Transverse colon (tissue), 4 donors: Measurements from ENCODE around the gene PLEKHG1. TPM values are rescaled to one million over a fixed set of nuclear protein-coding genes. Genes with fewer than 3 reads are reported as not detected.

Experiments used
- DNase-seq: peaks from one replicate; pipeline ENCODE4 v3.0.0-alpha.2; 2019
- H3K27ac ChIP-seq, 4 donors: fragments of 200-600 bp; sonication (generic); 2 replicates each; pipeline ENCODE4 v1.5.1; 2016 to 2018; ENCODE audit warnings: inconsistent platforms in 4 of 4
- H3K27me3 ChIP-seq: fragments of 200-600 bp; sonication (generic); 2 replicates; pipeline ENCODE4 v1.5.1; 2017; ENCODE audit warnings: inconsistent platforms
- H3K36me3 ChIP-seq, 4 donors: fragments of 200-600 bp; sonication (generic); 2 replicates each; pipeline ENCODE4 v1.5.1; 2017 to 2019; ENCODE audit warnings: inconsistent platforms in 4 of 4
- H3K4me1 ChIP-seq, 4 donors: fragments of 200-600 bp; sonication (generic); 2 replicates each; pipeline ENCODE4 v1.5.1; 2017 to 2020; ENCODE audit warnings: inconsistent platforms in 4 of 4
- H3K4me3 ChIP-seq, 4 donors: fragments of 200-600 bp; sonication (generic); 1 replicate in 1 of 4; 2 replicates in 3 of 4; pipeline versions ENCODE4 v1.5.1 to v1.6.1; 2017 to 2019; ENCODE audit warnings: inconsistent platforms in 4 of 4
- H3K9me3 ChIP-seq, 2 donors: fragments of 200-600 bp; sonication (generic); 2 replicates each; pipeline ENCODE4 v1.5.1; 2017 to 2019; ENCODE audit warnings: inconsistent platforms in 2 of 2
- EP300 ChIP-seq: sonication (generic); formaldehyde crosslinking; IDR thresholded peaks from one replicate; pipeline ENCODE4 v1.6.1; 2017; ENCODE audit warnings: antibody characterized with exemption, low read depth
- POLR2A ChIP-seq: fragments of 450-650 bp; IDR thresholded peaks from one replicate; pipeline ENCODE4 v1.6.1; 2016; ENCODE audit warnings: antibody characterized with exemption, mild to moderate bottlenecking, moderate library complexity
- POLR2AphosphoS5 ChIP-seq, 3 donors: sonication (generic); formaldehyde crosslinking; IDR thresholded peaks; one replicate each; pipeline ENCODE4 v1.6.1; 2016; ENCODE audit warnings: antibody characterized with exemption in 3 of 3
- WGBS, 2 donors: methylation state at CpG; one replicate each; pipeline ENCODE4 v1.1.5; 2018; ENCODE audit warnings: low coverage in 1 of 2; 5-methylcytosine and 5-hydroxymethylcytosine counted together
- in situ Hi-C, 4 donors: fragments of 200-750 bp; cut with MboI; loops; one replicate each; pipeline versions ENCODE4 v1.15.0 to v1.15.1; 2017; ENCODE audit warnings: low sequenced_read_pairs in 3 of 4, low pct_ligation_motif_present in 1 of 4, low pct_unique_long_range_greater_than_20kb in 1 of 4
- intact Hi-C: fragments of 100-400 bp; cut with DNase I; formaldehyde crosslinking; loops from one replicate; pipeline ENCODE4 v1.15.1; 2023; ENCODE audit warnings: low total_unique reads
- total RNA-seq, 4 donors: library from RNA; depleted of rRNA; stranded (reverse); fragments of >200 nt; gene quantifications; one replicate each; pipeline ENCODE4 v1.1.0, GENCODE V29; 2016
- TF ChIP-seq, protein P1 (sequence below), 5 experiments: fragments of 200-600 bp in 3 of 5; fragments of 450-650 bp in 2 of 5; sonication (generic) in 3 of 5; IDR thresholded peaks; 1 replicate in 2 of 5; 2 replicates in 3 of 5; pipeline ENCODE4 v1.5.1; 2016 to 2017; ENCODE audit warnings: antibody characterized with exemption in 5 of 5, inconsistent platforms in 3 of 5, mild to moderate bottlenecking in 2 of 5, moderate library complexity in 1 of 5

The PLEKHG1 gene
- total RNA-seq, 4 donors from 2014 or later, result 35.4 to 93.9 (median 58.3) TPM

DNA sequence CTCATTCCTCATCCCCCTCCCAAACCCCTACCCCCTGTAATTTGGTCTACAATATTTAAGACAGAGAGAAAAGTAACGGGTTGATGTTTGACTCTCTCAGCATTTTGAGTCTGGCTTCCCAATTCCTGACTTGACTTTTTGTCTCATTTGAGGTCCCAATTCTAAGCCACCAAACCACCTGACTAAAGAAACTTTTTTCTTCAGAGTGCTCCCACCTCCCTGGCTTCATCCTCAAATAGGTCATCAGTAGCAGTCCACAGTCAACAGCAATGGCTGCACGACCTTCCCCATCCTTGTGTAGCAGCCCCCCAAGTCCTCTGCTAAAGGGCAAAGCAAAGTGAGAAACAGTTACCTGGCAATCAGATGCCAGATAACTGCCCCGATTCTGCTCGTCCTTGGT lies 1.8 kb downstream of the PLEKHG1 start:
- Histone ChIP-seq H3K4me1 (peaks cover 0 to 31% (median 6%) of the 10 kb centered on the region in 4 donors), H3K27ac (peak overlapping the region in 2 of 4 donors; percentile 95 to 96), H3K36me3 (no peaks in the 10 kb centered on the region), H3K27me3 (no peaks in the 10 kb centered on the region), H3K9me3 (no peaks in the 10 kb centered on the region), H3K4me3 (peak overlapping the region in 1 of 4 donors; percentile 69)
- in situ Hi-C loops, result loop anchor here in 1 of 4 donors (25.0 kb wide), 1 partner anchor 211 kb away; no protein-coding TSS in a partner anchor
- intact Hi-C loops, result no loop called here
- TF ChIP-seq EP300, result no peak
- no peak for DNase-seq
- WGBS, 2 donors, result 80 to 87% methylated on average over 1 to 4 of the region's 4 CpGs

DNA sequence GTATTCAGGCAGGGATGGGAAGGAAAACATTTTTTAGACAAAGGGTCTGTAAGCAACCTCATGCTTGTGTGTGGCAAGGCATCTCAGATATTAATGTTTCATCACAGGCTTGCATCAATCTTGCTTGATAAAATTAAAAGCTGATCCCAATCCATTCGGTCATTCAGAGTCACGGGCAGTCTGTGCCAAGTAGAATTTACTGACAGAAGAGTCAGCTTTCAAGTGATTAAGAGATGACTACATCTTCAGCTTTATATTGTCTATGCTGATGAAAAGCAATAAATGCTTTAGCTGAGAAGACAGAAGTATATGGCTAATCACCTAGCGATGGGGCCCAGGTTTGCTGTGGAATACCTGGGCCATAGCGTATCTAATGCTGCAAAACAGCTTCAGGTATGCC lies 3.5 kb downstream of the PLEKHG1 start:
- 91 to 94% methylated on average over 4 of the region's 4 CpGs for WGBS, 2 donors
- Histone ChIP-seq H3K36me3 (no peaks in the 10 kb centered on the region), H3K27me3 (no peaks in the 10 kb centered on the region), H3K27ac (no peak overlapping the region), H3K4me3 (no peak overlapping the region), H3K9me3 (no peaks in the 10 kb centered on the region), H3K4me1 (peaks cover 0 to 20% (median 3%) of the 10 kb centered on the region in 4 donors)
- intact Hi-C loops (no loop called here), in situ Hi-C loops (loop anchor here in 1 of 4 donors (25.0 kb wide), 1 partner anchor 209 kb away; no protein-coding TSS in a partner anchor)
- TF ChIP-seq POLR2A, result no peak
- TF ChIP-seq POLR2AphosphoS5 (IDR thresholded peaks at IDR 0.05), result no peak
- TF ChIP-seq, protein P1, sequence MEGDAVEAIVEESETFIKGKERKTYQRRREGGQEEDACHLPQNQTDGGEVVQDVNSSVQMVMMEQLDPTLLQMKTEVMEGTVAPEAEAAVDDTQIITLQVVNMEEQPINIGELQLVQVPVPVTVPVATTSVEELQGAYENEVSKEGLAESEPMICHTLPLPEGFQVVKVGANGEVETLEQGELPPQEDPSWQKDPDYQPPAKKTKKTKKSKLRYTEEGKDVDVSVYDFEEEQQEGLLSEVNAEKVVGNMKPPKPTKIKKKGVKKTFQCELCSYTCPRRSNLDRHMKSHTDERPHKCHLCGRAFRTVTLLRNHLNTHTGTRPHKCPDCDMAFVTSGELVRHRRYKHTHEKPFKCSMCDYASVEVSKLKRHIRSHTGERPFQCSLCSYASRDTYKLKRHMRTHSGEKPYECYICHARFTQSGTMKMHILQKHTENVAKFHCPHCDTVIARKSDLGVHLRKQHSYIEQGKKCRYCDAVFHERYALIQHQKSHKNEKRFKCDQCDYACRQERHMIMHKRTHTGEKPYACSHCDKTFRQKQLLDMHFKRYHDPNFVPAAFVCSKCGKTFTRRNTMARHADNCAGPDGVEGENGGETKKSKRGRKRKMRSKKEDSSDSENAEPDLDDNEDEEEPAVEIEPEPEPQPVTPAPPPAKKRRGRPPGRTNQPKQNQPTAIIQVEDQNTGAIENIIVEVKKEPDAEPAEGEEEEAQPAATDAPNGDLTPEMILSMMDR (IDR thresholded peaks at IDR 0.05), result no peak
- no peak for TF ChIP-seq EP300
- DNase-seq, result no peak

DNA sequence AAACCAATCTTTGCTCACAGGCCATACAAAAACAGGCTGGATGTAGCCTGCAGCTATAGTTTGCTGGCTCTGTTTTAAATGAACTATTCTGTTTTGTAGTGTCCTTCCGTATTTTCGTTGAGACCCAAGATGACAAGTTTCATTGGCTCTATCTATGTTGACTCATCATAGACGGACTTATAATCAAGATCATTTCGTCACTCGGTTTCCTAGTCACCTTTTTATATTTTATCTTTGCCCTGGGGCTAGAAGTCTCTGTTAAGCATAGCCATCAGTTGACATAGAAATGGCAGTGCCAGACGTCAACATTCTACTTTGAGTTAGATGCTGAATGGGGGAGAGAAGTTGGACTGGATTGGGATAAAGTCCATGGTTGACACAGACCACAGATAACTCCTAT lies 4.8 kb downstream of the PLEKHG1 start:
- in situ Hi-C loops (loop anchor here in 1 of 4 donors (25.0 kb wide), 1 partner anchor 208 kb away; no protein-coding TSS in a partner anchor), intact Hi-C loops (no loop called here)
- Histone ChIP-seq H3K27ac (no peak overlapping the region), H3K4me1 (peaks cover 0 to 9% (median 0%) of the 10 kb centered on the region in 4 donors), H3K9me3 (no peaks in the 10 kb centered on the region), H3K36me3 (no peaks in the 10 kb centered on the region), H3K27me3 (no peaks in the 10 kb centered on the region), H3K4me3 (no peak overlapping the region)
- 72 to 85% methylated on average over 6 of the region's 6 CpGs for WGBS, 2 donors
- DNase-seq, result no peak
- TF ChIP-seq EP300 (no peak), POLR2AphosphoS5 (IDR thresholded peaks at IDR 0.05) (no peak), POLR2A (no peak)
- TF ChIP-seq, protein P1 (IDR thresholded peaks at IDR 0.05), result no peak

DNA sequence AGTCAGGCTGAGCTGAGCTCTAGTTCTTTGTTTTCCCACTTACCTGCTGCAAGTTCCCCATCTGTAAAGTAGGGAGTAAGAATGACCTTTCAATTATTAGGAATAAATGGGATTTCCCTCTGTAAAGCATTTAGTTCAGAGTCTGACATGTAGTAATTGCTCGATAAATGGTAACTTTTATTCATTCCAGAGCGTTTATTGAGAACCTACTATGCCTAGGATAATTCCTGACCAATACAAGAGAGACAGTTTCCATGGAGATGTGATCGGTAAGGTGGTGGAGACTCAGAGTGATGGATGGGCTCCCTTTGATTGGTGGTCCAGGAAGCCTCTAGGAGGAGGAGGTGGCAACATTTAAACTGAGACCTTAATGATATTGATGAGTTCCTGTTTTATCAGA lies 5.6 kb downstream of the PLEKHG1 start:
- Histone ChIP-seq H3K4me1 (peaks cover 0 to 10% (median under 1%) of the 10 kb centered on the region in 4 donors), H3K27ac (no peak overlapping the region), H3K4me3 (no peak overlapping the region), H3K27me3 (no peaks in the 10 kb centered on the region), H3K9me3 (no peaks in the 10 kb centered on the region), H3K36me3 (no peaks in the 10 kb centered on the region)
- 95 to 98% methylated on average over 3 of the region's 3 CpGs for WGBS, 2 donors
- TF ChIP-seq POLR2A (no peak), POLR2AphosphoS5 (IDR thresholded peaks at IDR 0.05) (no peak), EP300 (no peak)
- TF ChIP-seq, protein P1 (IDR thresholded peaks at IDR 0.05), result no peak
- intact Hi-C loops, result no loop called here
- in situ Hi-C loops, result loop anchor here in 1 of 4 donors (25.0 kb wide), 1 partner anchor 207 kb away; no protein-coding TSS in a partner anchor
- no peak for DNase-seq
